GM19043 (cell line): Measurements from ENCODE around the gene CDYL.
"Not testable (repeated sequence)": the region's sequence is repeated elsewhere in the genome, so short reads cannot be mapped to it uniquely, and the experiment has no call there.

Source experiments
- ATAC-seq: cut with Tn5 transposase; IDR thresholded peaks from one replicate; pipeline ENCODE4 v1.9.1; 2021; ENCODE audit warnings: low read depth; ENCODE audit not compliant: unreplicated experiment

CDYL gene

GRCh38 chr6:4979426-4979825, 203.2 kb downstream of the CDYL start:
- no peak for ATAC-seq

GRCh38 chr6:4981761-4982160, 205.6 kb downstream of the CDYL start:
- ATAC-seq: no peak

GRCh38 chr6:4983322-4983721, 207.1 kb downstream of the CDYL start:
- ATAC-seq: no peak

GRCh38 chr6:4986999-4987398, 210.8 kb downstream of the CDYL start:
- no peak for ATAC-seq

GRCh38 chr6:4987432-4987831, 211.2 kb downstream of the CDYL start:
- no peak for ATAC-seq

GRCh38 chr6:4994741-4995140, 218.5 kb downstream of the CDYL start:
- no peak for ATAC-seq

- no peak for ATAC-seq
These were observed 221.7 kb downstream of the CDYL start for GRCh38 chr6:4997862-4998261.

- no peak for ATAC-seq
These were observed 223.4 kb downstream of the CDYL start for GRCh38 chr6:4999586-4999985.

GRCh38 chr6:5003604-5004372, 227.6 kb downstream of the CDYL start, which contains the start of gene RPP40:
TSS of gene RPP40 (minus strand) at chr6:5004037. CDS start at chr6:5004002, 35 bp downstream.
- peak; percentile 95 for ATAC-seq

GRCh38 chr6:5004373-5005037, 228.3 kb downstream of the CDYL start:
- no peak for ATAC-seq

- ATAC-seq: not testable (repeated sequence)
These were observed 228.8 kb downstream of the CDYL start for GRCh38 chr6:5005038-5005433.
